ENCODE results near the gene TP53TG3D. TPM values are rescaled to one million over a fixed set of nuclear protein-coding genes. Genes with fewer than 3 reads are reported as not detected.
"Not testable (repeated sequence)": the region's sequence is repeated elsewhere in the genome, so short reads cannot be mapped to it uniquely, and the experiment has no call there.

The TP53TG3D gene, protein sequence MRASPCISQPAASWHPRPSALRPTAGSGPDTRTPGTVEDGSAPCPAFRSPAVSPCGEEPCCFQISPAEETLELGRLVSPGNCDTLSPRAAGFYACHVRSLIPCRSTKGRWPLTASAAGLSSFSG
- total RNA-seq (2021) (not detected in 2 replicates), Bru-seq, nascent RNA (not detected), BruChase-seq, experiment 1, labeled RNA remaining after a 2-hour chase (not detected), BruChase-seq, experiment 2, labeled RNA remaining after a 6-hour chase (not detected)
- long read RNA-seq: 0 reads

GRCh38 chr16:32252986-32253385 lies at the start of gene TP53TG3D:
TSS of gene TP53TG3D (plus strand) at chr16:32253286. CDS start at chr16:32253354, 68 bp downstream.
- H3K9me3 ChIP-seq (ENCODE audit: low read depth, low read length, poor library complexity, severe bottlenecking); BruUV-seq (replicated peaks); H3K4me1 ChIP-seq (ENCODE audit: insufficient read depth, low read length, poor library complexity, severe bottlenecking); DNase-seq (ENCODE audit: low spot score); H3K36me3 ChIP-seq (ENCODE audit: insufficient read depth, low read length, poor library complexity, severe bottlenecking); POLR2A ChIA-PET (ENCODE audit: low non-redundant PET); intact Hi-C loops (cut with micrococcal nuclease; ENCODE audit: unreplicated experiment); H3K4me3 ChIP-seq (ENCODE audit: low read depth, low read length, poor library complexity, severe bottlenecking); CTCF ChIA-PET; H3K27me3 ChIP-seq (replicated peaks; ENCODE audit: insufficient read depth, low read depth, low read length, poor library complexity); H3K27ac ChIP-seq (ENCODE audit: low read depth, low read length, poor library complexity, severe bottlenecking): not testable (repeated sequence)

GRCh38 chr16:32253507-32253906 lies 421 bp downstream of the TP53TG3D start:
- H3K9me3 ChIP-seq (ENCODE audit: low read depth, low read length, poor library complexity, severe bottlenecking); H3K4me1 ChIP-seq (ENCODE audit: insufficient read depth, low read length, poor library complexity, severe bottlenecking); BruUV-seq (replicated peaks); POLR2A ChIA-PET (ENCODE audit: low non-redundant PET); CTCF ChIA-PET; H3K36me3 ChIP-seq (ENCODE audit: insufficient read depth, low read length, poor library complexity, severe bottlenecking); H3K4me3 ChIP-seq (ENCODE audit: low read depth, low read length, poor library complexity, severe bottlenecking); H3K27ac ChIP-seq (ENCODE audit: low read depth, low read length, poor library complexity, severe bottlenecking); DNase-seq (ENCODE audit: low spot score); H3K27me3 ChIP-seq (replicated peaks; ENCODE audit: insufficient read depth, low read depth, low read length, poor library complexity); intact Hi-C loops (cut with micrococcal nuclease; ENCODE audit: unreplicated experiment): not testable (repeated sequence)

DNA sequence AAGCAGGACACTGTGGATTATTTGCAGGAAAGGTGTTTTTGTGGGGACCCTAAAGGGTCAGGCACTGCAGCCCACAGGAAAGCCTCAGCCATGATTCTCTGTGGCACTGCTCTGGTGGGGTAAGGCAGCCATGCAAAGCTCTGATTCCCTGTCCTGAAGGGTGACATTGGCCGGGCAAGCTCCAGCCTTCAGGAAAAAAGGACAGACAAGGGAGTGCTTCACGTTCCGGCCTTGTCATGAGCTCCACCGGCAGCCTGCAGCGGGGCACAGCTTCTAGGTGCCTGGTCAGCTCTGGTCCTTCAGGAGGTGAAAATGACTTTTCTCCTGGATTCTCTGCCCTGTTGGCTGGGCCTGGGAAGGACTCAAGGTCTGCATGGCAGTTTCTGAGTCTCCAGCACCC lies 8.4 kb downstream of the TP53TG3D start:
- H3K27ac ChIP-seq (ENCODE audit: low read depth, low read length, poor library complexity, severe bottlenecking); DNase-seq (ENCODE audit: low spot score); CTCF ChIA-PET; H3K4me3 ChIP-seq (ENCODE audit: low read depth, low read length, poor library complexity, severe bottlenecking); POLR2A ChIA-PET (ENCODE audit: low non-redundant PET); H3K4me1 ChIP-seq (ENCODE audit: insufficient read depth, low read length, poor library complexity, severe bottlenecking); H3K27me3 ChIP-seq (replicated peaks; ENCODE audit: insufficient read depth, low read depth, low read length, poor library complexity); H3K36me3 ChIP-seq (ENCODE audit: insufficient read depth, low read length, poor library complexity, severe bottlenecking); intact Hi-C loops (cut with micrococcal nuclease; ENCODE audit: unreplicated experiment); BruUV-seq (replicated peaks); H3K9me3 ChIP-seq (ENCODE audit: low read depth, low read length, poor library complexity, severe bottlenecking): not testable (repeated sequence)

DNA sequence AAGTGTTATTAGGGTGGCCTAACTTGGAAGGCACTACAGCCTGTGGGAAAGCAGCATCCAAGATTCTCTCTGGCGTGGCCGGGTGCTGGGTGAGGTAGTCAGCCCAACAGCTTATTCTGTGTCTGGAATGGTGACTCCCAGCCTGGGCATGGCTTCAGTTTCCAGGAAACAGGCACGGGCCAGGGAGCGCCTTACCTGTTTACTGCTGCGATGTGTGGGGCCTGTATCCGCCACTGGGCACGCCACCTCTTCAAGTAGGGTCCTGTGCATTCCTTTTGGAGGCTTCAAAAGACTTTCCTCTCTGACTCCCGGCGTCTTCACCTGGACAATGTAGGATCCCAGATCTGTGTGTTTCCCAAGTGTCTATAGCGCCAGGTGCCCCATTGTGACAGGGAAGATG lies 10.5 kb downstream of the TP53TG3D start:
- H3K9me3 ChIP-seq (ENCODE audit: low read depth, low read length, poor library complexity, severe bottlenecking); POLR2A ChIA-PET (ENCODE audit: low non-redundant PET); H3K27me3 ChIP-seq (replicated peaks; ENCODE audit: insufficient read depth, low read depth, low read length, poor library complexity); H3K4me1 ChIP-seq (ENCODE audit: insufficient read depth, low read length, poor library complexity, severe bottlenecking); H3K4me3 ChIP-seq (ENCODE audit: low read depth, low read length, poor library complexity, severe bottlenecking); BruUV-seq (replicated peaks); CTCF ChIA-PET; H3K36me3 ChIP-seq (ENCODE audit: insufficient read depth, low read length, poor library complexity, severe bottlenecking); DNase-seq (ENCODE audit: low spot score); intact Hi-C loops (cut with micrococcal nuclease; ENCODE audit: unreplicated experiment); H3K27ac ChIP-seq (ENCODE audit: low read depth, low read length, poor library complexity, severe bottlenecking): not testable (repeated sequence)

GRCh38 chr16:32281910-32282309 lies 28.8 kb downstream of the TP53TG3D start:
- H3K36me3 ChIP-seq (ENCODE audit: insufficient read depth, low read length, poor library complexity, severe bottlenecking); BruUV-seq (replicated peaks); intact Hi-C loops (cut with micrococcal nuclease; ENCODE audit: unreplicated experiment); H3K4me1 ChIP-seq (ENCODE audit: insufficient read depth, low read length, poor library complexity, severe bottlenecking); H3K27ac ChIP-seq (ENCODE audit: low read depth, low read length, poor library complexity, severe bottlenecking); H3K27me3 ChIP-seq (replicated peaks; ENCODE audit: insufficient read depth, low read depth, low read length, poor library complexity); CTCF ChIA-PET; H3K9me3 ChIP-seq (ENCODE audit: low read depth, low read length, poor library complexity, severe bottlenecking); H3K4me3 ChIP-seq (ENCODE audit: low read depth, low read length, poor library complexity, severe bottlenecking); POLR2A ChIA-PET (ENCODE audit: low non-redundant PET); DNase-seq (ENCODE audit: low spot score): not testable (repeated sequence)

DNA sequence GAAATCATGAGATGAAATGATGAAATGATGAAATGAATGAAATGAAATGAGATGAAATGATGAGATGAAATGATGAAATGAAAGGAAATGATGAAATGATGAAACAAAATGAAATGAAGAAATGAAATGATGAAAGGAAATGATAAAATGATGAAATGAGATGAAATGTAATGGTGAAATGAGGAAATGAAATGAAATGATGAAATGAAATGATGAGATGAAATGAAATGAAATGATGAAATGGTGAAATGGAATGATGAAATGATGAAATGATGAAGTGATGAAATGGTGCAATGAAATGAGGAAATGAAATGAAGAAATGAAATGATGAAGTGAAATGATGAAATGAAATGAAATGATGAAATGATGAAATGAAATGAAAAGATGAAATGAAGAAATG lies 29.9 kb downstream of the TP53TG3D start:
- intact Hi-C loops (cut with micrococcal nuclease; ENCODE audit: unreplicated experiment); H3K4me1 ChIP-seq (ENCODE audit: insufficient read depth, low read length, poor library complexity, severe bottlenecking); BruUV-seq (replicated peaks); DNase-seq (ENCODE audit: low spot score); CTCF ChIA-PET; H3K27me3 ChIP-seq (replicated peaks; ENCODE audit: insufficient read depth, low read depth, low read length, poor library complexity); H3K36me3 ChIP-seq (ENCODE audit: insufficient read depth, low read length, poor library complexity, severe bottlenecking); H3K4me3 ChIP-seq (ENCODE audit: low read depth, low read length, poor library complexity, severe bottlenecking); POLR2A ChIA-PET (ENCODE audit: low non-redundant PET); H3K9me3 ChIP-seq (ENCODE audit: low read depth, low read length, poor library complexity, severe bottlenecking); H3K27ac ChIP-seq (ENCODE audit: low read depth, low read length, poor library complexity, severe bottlenecking): not testable (repeated sequence)

GRCh38 chr16:32283917-32284495 lies 30.9 kb downstream of the TP53TG3D start:
- H3K27me3 ChIP-seq (replicated peaks; ENCODE audit: insufficient read depth, low read depth, low read length, poor library complexity); H3K9me3 ChIP-seq (ENCODE audit: low read depth, low read length, poor library complexity, severe bottlenecking); H3K27ac ChIP-seq (ENCODE audit: low read depth, low read length, poor library complexity, severe bottlenecking); intact Hi-C loops (cut with micrococcal nuclease; ENCODE audit: unreplicated experiment); POLR2A ChIA-PET (ENCODE audit: low non-redundant PET); H3K36me3 ChIP-seq (ENCODE audit: insufficient read depth, low read length, poor library complexity, severe bottlenecking); H3K4me1 ChIP-seq (ENCODE audit: insufficient read depth, low read length, poor library complexity, severe bottlenecking); H3K4me3 ChIP-seq (ENCODE audit: low read depth, low read length, poor library complexity, severe bottlenecking); BruUV-seq (replicated peaks); CTCF ChIA-PET; DNase-seq (ENCODE audit: low spot score): not testable (repeated sequence)
